UCSD-AML1 (cell line): ENCODE results near the gene POFUT1.
A peak's percentile ranks its signal among the peaks of the same experiment; 100 is the strongest.
"Not testable (repeated sequence)": the region's sequence is repeated elsewhere in the genome, so short reads cannot be mapped to it uniquely, and the experiment has no call there.

ENCODE experiments used
- DNase-seq: peaks from one replicate; lab custom pipeline; 2025; ENCODE audit not compliant: unreplicated experiment; lab: John Stamatoyannopoulos, UW

POFUT1 gene

GRCh38 chr20:32207626-32208498 lies at the start of gene POFUT1, which contains the start of gene PLAGL2:
Gene POFUT1, plus strand, starts transcription at chr20:32207880. Its CDS starts 62 bp downstream, at chr20:32207942.
Gene PLAGL2, minus strand, starts transcription at chr20:32207743. Its CDS starts 5,565 bp downstream, at chr20:32202178.
- DNase-seq = peak; percentile 91

- no peak for DNase-seq
Observed at GRCh38 chr20:32158351-32158750, 49.3 kb upstream of the POFUT1 start.

- no peak for DNase-seq
Observed at GRCh38 chr20:32158943-32159660, 48.6 kb upstream of the POFUT1 start.

DNA sequence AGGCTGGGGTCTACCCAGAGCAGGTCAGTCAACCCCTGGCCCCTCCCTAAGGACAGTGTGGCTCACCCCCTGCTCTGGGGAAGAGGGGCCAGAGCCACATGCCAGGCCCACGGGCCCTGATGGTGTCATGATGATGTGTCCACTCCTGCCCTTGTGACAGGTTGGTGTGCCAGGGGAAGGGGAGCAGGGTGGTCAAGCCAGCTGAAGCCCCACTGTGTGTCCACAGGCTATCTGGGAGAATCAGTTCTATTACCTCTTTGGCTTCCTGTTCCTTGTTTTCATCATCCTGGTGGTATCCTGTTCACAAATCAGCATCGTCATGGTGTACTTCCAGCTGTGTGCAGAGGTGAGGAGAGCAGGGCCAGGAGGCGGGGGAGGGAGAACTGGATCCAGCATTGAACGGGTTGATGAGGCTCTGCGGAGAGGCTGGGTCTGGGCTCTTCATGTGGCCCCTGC lies 47.9 kb upstream of the POFUT1 start:
- no peak for DNase-seq

- no peak for DNase-seq
Observed at GRCh38 chr20:32160341-32160740, 47.3 kb upstream of the POFUT1 start.

DNA sequence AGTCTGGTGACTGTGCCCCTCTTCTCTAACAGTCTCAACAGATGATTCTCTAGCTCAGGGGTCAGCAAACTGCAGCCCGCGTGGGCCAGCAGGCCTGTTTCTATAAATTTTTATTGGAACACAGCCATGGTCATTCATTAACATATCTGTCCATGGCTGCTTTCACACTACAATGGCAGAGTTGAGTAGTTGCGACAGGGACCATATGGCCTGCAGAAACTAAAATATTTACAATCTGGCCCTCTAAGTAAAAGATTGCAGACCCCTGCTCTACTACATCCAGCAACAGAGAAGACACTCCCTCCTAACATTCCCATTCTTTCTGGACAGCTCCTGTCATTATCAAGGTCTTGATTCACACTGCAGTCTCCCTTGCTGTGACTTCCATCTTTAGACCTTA lies 45.3 kb upstream of the POFUT1 start:
- no peak for DNase-seq

DNA sequence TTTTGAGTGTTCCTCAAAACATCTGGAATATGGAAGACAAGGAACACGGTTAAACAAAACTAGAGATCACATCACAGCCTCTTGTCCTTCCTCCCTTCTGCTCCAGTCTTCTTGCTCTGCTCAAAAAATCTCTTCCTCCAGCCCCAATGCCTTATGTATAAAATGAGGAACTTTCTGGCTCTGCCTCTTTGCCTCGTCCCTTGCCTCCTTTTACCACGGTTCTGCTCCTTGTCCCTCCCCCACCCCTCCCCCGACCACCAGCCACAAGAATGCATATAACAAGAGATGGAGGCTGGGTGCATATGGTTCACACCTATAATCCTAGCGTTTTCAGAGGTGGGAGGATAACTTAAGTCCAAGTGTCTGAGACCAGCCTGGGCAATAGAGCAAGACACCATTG lies 43.7 kb upstream of the POFUT1 start:
- DNase-seq = no peak

DNA sequence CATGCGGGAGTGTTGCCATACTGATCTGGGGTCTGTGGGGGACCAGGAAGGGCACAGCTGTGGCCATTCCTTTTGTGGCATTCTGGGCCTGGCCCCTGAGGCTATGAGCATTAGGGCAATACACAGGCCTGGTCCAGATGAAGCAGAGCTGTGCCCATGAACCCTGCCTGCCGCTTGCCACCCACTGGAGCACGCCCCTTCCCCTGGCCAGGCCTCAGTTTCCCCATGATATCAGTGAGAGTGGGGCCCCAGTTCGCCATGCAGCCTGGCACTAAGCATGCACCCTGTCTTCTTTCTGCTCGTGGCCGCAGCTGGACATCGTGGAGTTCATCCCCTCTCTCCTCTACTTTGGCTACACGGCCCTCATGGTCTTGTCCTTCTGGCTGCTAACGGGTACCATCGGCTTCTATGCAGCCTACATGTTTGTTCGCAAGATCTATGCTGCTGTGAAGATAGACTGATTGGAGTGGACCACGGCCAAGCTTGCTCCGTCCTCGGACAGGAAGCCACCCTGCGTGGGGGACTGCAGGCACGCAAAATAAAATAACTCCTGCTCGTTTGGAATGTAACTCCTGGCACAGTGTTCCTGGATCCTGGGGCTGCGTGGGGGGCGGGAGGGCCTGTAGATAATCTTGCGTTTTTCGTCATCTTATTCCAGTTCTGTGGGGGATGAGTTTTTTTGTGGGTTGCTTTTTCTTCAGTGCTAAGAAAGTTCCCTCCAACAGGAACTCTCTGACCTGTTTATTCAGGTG lies 42.5 kb upstream of the POFUT1 start:
- no peak for DNase-seq

GRCh38 chr20:32165836-32166545 lies 41.7 kb upstream of the POFUT1 start:
- DNase-seq = no peak

DNA sequence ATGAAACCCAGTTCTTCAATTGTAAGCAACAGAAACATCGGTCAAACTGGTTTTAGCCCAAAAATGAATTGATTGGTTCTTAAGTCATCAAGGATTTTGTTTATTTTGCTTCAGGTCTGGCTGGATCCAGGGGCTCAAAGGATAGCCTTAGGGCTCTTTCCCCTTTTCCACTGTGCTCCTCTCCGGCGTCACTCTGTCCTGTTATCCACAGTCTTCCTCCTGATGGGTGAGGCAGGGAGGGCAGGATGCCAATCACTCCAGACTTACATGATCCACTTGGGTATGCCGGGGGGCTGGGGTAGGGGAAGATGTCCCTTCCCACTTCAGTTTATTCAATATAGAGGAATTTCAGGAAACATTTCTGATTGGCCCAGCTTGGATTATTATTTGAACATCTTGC lies 40.1 kb upstream of the POFUT1 start:
- DNase-seq = no peak

DNA sequence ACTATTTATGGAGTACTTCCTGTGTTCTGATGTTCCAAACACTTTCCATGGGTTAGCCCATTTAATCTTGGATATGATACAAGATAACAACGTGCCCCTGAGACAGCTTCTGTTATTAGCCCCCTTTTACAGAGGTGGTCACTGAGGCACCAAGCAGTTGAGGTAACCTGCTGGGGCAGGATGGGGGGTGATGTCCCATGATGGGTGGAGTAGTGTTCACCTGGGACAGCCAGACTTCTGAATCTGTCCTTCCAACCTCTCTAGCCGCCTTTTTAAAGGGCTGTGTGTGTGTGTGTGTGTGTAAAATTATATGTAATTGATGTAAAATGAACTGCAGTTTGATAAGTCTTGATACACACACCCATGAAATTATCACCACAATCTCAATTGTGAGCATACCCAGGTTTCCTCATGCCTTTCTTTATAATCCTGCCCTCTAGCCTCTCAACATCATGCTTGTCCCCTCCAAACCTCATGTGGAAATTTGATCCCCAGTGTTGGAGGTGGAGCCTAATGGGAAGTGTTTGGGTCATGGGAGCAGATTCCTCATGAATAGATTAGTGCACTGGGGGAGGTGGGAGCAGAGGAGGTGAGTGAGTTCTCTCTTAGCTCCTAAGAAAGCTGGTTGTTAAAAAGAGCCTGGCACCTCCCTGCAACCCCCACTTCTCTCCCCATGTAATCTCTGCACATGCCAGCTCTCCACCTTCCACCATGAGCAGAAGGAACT lies 39.3 kb upstream of the POFUT1 start:
- DNase-seq = no peak

DNA sequence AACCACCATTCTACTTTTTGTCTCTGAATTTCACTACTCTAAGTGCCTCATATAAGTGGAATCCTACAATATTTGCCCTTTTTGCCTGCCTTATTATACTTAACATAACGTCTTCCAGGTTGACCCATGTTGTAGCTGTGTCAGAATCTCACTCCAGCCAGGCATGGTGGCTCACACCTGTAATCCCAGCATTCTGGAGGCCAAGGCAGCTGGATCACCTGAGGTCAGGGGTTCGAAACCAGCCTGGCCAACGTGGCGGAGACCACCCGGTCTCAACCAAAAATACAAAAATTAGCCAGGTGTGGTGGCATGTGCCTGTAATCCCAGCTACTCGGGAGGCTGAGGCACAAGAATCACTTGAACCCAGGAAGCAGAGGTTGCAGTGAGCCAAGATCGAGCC lies 30.0 kb upstream of the POFUT1 start:
- not testable (repeated sequence) for DNase-seq

DNA sequence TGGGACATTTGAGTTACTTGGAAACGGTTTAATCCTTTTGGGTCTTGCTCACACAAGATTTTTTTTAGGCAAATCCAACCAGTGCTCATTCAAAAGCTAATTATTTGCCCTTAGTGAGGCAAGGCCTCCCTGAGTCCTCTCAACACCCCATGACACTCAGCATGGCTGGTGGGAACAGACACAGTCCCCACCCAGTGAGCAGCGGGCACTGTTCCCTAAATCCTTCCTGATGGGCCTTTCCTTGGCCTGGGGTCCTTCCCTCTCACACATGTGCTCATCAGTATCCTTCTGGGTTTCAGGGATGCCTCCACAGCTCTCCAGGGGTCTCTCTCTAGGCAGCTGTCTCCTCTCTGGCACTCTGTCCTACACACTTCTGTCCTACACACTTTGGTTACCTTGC lies 28.2 kb upstream of the POFUT1 start:
- DNase-seq = no peak

GRCh38 chr20:32179934-32180333 lies 27.7 kb upstream of the POFUT1 start:
- DNase-seq = no peak

- DNase-seq = no peak
Observed at GRCh38 chr20:32181606-32182005, 26.1 kb upstream of the POFUT1 start.

- no peak for DNase-seq
Observed at GRCh38 chr20:32183947-32184635, 23.6 kb upstream of the POFUT1 start.

DNA sequence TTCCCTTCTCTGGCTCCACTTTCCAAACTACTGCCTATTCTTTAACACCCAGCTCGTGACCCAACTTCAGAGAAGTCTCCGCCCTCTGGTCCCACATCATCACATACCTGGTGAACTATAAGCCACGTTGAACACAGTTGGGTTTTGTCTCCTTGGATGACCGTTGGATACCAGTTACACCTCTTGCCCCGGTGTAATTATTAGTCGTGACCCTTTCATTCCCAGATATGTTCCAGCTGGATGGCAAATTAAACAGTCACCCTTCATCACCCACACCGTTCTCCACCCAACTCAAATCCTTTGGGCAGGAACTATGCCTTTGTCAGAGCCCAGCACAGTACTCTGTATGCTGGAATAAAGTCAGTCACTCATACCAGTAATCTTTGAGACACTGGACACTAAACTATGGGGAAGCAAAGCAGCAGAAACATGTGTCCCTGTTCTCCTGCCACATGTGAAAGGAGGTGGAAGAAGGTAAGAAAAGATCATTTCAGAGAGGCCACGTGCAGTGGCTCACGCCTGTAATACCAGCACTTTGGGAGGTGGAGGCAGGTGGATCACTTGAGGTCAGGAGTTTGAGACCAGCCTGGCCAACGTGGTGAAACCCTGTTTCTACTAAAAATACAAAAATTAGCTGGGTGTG lies 22.6 kb upstream of the POFUT1 start:
- DNase-seq = no peak

- DNase-seq = no peak
Observed at GRCh38 chr20:32186506-32186905, 21.2 kb upstream of the POFUT1 start.
